ENCODE measurements around the gene ZNF710.

ZNF710 gene

DNA sequence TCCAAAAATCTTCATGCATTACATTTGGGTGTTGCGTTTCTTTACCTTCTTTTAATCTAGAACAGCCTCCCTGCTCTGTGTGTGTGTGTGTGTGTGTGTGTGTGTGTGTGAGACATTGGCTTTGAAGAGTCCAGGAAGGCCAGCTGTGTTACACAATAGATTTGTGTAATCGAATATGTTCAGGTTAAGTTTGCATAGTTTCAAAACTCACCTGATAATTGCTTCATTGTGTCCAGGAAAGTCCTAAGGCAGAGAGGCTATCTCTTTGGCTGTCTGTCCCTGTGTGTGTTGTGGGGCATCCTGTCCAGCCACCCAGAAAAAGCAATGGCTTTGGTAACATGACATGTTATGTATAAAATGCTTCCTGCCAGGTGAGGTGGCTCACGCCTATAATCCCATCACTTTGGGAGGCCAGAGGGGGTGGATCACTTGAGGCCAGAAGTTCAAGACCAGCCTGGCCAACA, 37.5 kb downstream of the ZNF710 start:
- Histone ChIP-seq H3K27ac (ENCODE audit: low read length) (no peak overlapping the region), H3K4me1 (ENCODE audit: control insufficient read depth, insufficient read depth, low read length) (peaks cover 8% of the 10 kb centered on the region), H3K27me3 (ENCODE audit: control insufficient read depth, insufficient read depth, low read length) (no peaks in the 10 kb centered on the region), H3K36me3 (ENCODE audit: control insufficient read depth, insufficient read depth, low read length) (no peaks in the 10 kb centered on the region), H3K9me3 (ENCODE audit: control insufficient read depth, insufficient read depth, low read length) (no peaks in the 10 kb centered on the region), H3K4me3 (ENCODE audit: low read length) (no peak overlapping the region)
- DNase-seq (ENCODE audit: low read depth, low spot score): no peak
- WGBS (ENCODE audit: insufficient coverage, insufficient read length): no CpG with 5 or more reads among the region's 3 CpGs

DNA sequence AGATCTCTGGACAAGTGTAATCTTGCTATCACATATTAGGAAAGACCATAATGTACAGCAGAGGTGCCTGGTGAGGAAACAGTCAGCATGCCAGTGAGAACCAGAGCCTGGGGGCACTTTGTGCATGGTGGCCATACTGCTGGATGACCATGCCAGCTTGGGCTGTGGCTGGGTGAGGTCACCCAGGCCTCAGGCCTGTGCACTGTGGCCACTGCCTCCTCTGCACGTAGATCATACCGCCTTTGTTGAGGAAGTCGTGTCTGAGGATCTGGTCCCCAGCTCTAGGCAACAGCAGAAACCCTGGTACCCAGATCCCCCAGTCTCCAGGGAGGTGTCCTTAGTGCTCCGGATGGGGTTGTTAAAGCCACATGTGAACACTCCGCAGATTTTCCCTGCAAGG, 38.9 kb downstream of the ZNF710 start:
- Histone ChIP-seq H3K27ac (ENCODE audit: low read length) (no peak overlapping the region), H3K4me1 (ENCODE audit: control insufficient read depth, insufficient read depth, low read length) (peaks cover 7% of the 10 kb centered on the region)

DNA sequence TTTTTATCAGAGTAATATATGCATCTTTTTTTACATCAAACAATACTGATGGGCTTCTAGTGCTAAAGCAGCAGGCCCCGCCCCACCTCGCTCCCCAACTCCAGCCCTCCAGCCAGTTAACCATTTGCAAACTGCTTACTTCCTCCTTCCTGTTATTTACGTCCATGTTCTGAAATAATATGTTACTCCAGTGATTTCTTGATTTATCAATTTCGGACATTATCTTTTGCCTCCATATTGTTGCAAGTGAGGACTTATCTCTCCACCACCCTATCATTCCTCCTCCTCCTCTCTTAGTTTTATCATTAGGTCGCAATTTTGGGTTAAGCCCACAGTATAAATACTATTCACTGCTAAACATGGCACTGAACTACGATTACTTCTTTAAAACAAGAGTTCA, 39.5 kb downstream of the ZNF710 start:
- peaks cover 3% of the 10 kb centered on the region for H3K4me1 ChIP-seq (ENCODE audit: control insufficient read depth, insufficient read depth, low read length)
- no CpG with 5 or more reads among the region's 6 CpGs for WGBS (ENCODE audit: insufficient coverage, insufficient read length)
- H3K27ac ChIP-seq (ENCODE audit: low read length): no peak overlapping the region
- no peak for DNase-seq (ENCODE audit: low read depth, low spot score)
- H3K27me3 ChIP-seq (ENCODE audit: control insufficient read depth, insufficient read depth, low read length): no peaks in the 10 kb centered on the region
- H3K4me3 ChIP-seq (ENCODE audit: low read length): no peak overlapping the region
- no peaks in the 10 kb centered on the region for H3K36me3 ChIP-seq (ENCODE audit: control insufficient read depth, insufficient read depth, low read length)
- H3K9me3 ChIP-seq (ENCODE audit: control insufficient read depth, insufficient read depth, low read length): no peaks in the 10 kb centered on the region

More for the DNA sequence above, 38.9 kb downstream of the ZNF710 start:
- no peak for DNase-seq (ENCODE audit: low read depth, low spot score)
- no peak overlapping the region for H3K4me3 ChIP-seq (ENCODE audit: low read length)
- no peaks in the 10 kb centered on the region for H3K36me3 ChIP-seq (ENCODE audit: control insufficient read depth, insufficient read depth, low read length)
- no CpG with 5 or more reads among the region's 5 CpGs for WGBS (ENCODE audit: insufficient coverage, insufficient read length)
- no peaks in the 10 kb centered on the region for H3K27me3 ChIP-seq (ENCODE audit: control insufficient read depth, insufficient read depth, low read length)
- H3K9me3 ChIP-seq (ENCODE audit: control insufficient read depth, insufficient read depth, low read length): no peaks in the 10 kb centered on the region

DNA sequence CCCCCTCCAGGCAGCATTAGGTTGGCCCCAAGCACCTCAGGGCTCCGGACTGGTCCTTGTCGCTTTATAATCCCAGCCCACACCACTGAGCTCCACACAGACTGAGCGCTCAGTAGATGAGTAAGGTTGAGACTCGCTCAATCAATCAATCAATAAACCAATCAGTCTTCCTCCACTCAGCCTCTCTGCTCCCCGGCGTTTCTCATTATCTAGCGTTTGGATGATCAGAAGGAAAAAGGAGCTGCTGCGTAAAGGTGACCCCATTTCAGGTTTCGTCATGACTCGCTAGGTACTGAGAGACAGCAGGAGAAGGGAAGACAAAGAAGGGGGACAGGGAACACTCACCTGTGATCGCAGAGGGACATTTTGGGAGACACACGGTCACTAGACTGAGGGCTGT, 41.2 kb downstream of the ZNF710 start:
- no peak for DNase-seq (ENCODE audit: low read depth, low spot score)
- no peak overlapping the region for H3K4me3 ChIP-seq (ENCODE audit: low read length)
- no peaks in the 10 kb centered on the region for H3K27me3 ChIP-seq (ENCODE audit: control insufficient read depth, insufficient read depth, low read length)
- no peak overlapping the region for H3K27ac ChIP-seq (ENCODE audit: low read length)
- no peaks in the 10 kb centered on the region for H3K36me3 ChIP-seq (ENCODE audit: control insufficient read depth, insufficient read depth, low read length)
- peaks cover 1% of the 10 kb centered on the region; the same call in 1 of the 2 replicates for H3K4me1 ChIP-seq (ENCODE audit: control insufficient read depth, insufficient read depth, low read length)
- no CpG with 5 or more reads among the region's 12 CpGs for WGBS (ENCODE audit: insufficient coverage, insufficient read length)
- H3K9me3 ChIP-seq (ENCODE audit: control insufficient read depth, insufficient read depth, low read length): no peaks in the 10 kb centered on the region

DNA sequence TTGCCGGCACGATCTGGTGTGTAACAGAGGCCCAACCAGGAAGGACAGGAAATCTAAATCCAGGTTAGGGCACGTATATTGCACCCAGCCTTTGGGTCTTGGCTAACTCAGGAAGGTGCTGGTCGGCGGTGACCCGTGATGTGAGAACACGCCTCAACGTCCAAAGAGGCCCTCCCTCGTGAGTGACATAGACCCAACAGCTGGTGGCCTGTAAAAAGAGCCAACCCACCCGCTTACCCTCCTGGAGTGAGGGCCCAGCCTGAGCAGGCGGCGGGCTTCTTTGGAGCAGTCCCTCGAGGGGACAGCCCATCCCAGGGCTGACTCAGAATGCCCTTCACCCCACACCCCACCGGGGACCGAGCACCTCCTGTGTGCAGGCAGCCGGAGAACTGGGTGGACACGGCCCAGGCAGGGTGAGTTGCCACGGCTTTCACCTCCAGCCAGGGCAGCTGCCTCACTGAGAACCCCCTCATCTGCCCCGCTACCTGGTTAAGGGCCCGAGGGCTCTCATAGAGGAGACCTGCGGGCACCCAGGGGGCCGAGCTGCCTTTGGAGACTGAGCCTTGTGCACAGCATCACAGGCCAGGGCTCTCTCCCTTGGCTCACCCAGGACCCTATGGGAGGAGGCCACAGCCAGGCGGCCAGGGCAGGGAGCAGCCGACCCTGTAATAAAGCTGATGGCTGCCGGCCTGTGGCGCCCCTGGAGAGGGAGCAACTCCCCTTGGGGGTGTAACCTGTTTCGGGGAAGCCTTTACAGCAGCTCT, 41.8 kb downstream of the ZNF710 start:
- Histone ChIP-seq H3K27ac (ENCODE audit: low read length) (no peak overlapping the region), H3K4me3 (ENCODE audit: low read length) (no peak overlapping the region), H3K9me3 (ENCODE audit: control insufficient read depth, insufficient read depth, low read length) (no peaks in the 10 kb centered on the region), H3K36me3 (ENCODE audit: control insufficient read depth, insufficient read depth, low read length) (no peaks in the 10 kb centered on the region), H3K27me3 (ENCODE audit: control insufficient read depth, insufficient read depth, low read length) (no peaks in the 10 kb centered on the region), H3K4me1 (ENCODE audit: control insufficient read depth, insufficient read depth, low read length) (peaks cover 1% of the 10 kb centered on the region; the same call in 1 of the 2 replicates)
- WGBS (ENCODE audit: insufficient coverage, insufficient read length): no CpG with 5 or more reads among the region's 27 CpGs
- no peak for DNase-seq (ENCODE audit: low read depth, low spot score)

DNA sequence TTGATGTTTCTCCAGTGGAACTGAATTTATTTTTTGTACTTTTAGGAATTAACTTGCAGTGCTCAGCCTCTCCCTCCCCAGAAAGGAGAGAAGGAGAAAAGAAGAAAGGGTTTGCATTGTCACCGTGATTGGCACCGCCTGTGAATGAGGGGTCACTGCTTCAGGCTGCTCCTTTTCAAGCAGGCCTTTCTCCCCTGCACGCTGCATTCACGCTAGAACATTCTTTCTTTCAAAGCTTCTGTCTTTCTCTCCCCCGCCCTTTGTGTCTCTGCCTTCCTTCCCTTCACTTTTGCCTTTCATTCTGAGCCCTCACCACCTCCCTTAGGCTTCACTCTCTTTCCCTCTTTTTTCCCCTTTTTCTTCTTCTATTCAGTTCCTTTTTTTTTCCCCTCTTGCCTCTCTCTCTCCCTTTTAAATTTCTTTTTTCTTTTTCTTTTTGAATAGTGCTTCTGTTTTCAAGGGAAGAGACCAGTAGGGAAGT, 42.4 kb downstream of the ZNF710 start:
- H3K27ac ChIP-seq (ENCODE audit: low read length): no peak overlapping the region
- peaks cover 1% of the 10 kb centered on the region; the same call in 1 of the 2 replicates for H3K4me1 ChIP-seq (ENCODE audit: control insufficient read depth, insufficient read depth, low read length)
- H3K4me3 ChIP-seq (ENCODE audit: low read length): no peak overlapping the region
- no peaks in the 10 kb centered on the region for H3K27me3 ChIP-seq (ENCODE audit: control insufficient read depth, insufficient read depth, low read length)
- no peaks in the 10 kb centered on the region for H3K9me3 ChIP-seq (ENCODE audit: control insufficient read depth, insufficient read depth, low read length)
- no peaks in the 10 kb centered on the region for H3K36me3 ChIP-seq (ENCODE audit: control insufficient read depth, insufficient read depth, low read length)
- no CpG with 5 or more reads among the region's 5 CpGs for WGBS (ENCODE audit: insufficient coverage, insufficient read length)
- DNase-seq (ENCODE audit: low read depth, low spot score): no peak

DNA sequence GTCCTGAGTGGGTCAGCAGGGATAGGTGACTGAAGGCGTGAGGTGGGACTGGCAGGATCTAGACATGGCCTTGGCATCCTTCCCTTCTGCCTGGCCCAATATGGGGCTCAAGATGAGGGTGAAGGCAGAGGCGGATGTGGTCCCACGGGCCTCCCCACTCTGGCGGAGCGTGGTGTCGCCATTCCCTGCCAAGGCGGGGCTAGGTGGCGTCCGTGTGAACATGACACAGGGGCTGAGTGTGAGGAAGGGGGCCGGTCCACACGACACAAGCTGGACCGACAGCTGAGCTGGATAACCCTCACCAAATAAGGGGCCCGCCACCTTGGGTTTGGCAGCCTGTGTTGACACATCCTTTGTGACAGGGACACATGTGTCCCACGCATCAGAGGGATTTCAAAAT, 43.1 kb downstream of the ZNF710 start:
- DNase-seq (ENCODE audit: low read depth, low spot score): no peak
- Histone ChIP-seq H3K4me3 (ENCODE audit: low read length) (no peak overlapping the region), H3K9me3 (ENCODE audit: control insufficient read depth, insufficient read depth, low read length) (no peaks in the 10 kb centered on the region), H3K27me3 (ENCODE audit: control insufficient read depth, insufficient read depth, low read length) (no peaks in the 10 kb centered on the region), H3K27ac (ENCODE audit: low read length) (no peak overlapping the region), H3K36me3 (ENCODE audit: control insufficient read depth, insufficient read depth, low read length) (no peaks in the 10 kb centered on the region), H3K4me1 (ENCODE audit: control insufficient read depth, insufficient read depth, low read length) (peaks cover 1% of the 10 kb centered on the region; the same call in 1 of the 2 replicates)
- no CpG with 5 or more reads among the region's 14 CpGs for WGBS (ENCODE audit: insufficient coverage, insufficient read length)

DNA sequence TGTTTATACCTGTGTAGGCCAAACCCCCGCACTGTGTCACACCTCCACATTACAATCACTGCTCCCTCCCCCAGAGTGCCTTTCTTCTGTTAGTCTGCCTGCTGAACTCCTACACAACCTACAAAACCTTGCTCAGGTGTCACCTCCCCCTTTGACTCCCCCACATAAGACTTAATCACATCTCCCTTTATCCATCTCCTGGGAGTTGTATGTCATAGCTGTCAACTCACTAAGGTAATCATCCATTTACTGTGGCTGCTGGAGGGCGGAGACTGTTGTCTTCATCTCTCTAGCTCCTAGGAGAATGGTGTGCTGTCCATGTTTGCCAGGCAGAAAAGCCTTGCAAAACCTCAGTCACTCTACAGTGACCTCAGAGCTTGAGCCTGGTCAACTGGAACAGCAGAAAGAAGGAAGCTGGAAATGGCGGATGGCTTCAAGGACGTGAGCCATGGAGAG, 43.8 kb downstream of the ZNF710 start:
- Histone ChIP-seq H3K4me1 (ENCODE audit: control insufficient read depth, insufficient read depth, low read length) (peaks cover under 1% of the 10 kb centered on the region; the same call in 1 of the 2 replicates), H3K36me3 (ENCODE audit: control insufficient read depth, insufficient read depth, low read length) (no peaks in the 10 kb centered on the region), H3K27me3 (ENCODE audit: control insufficient read depth, insufficient read depth, low read length) (no peaks in the 10 kb centered on the region), H3K4me3 (ENCODE audit: low read length) (no peak overlapping the region), H3K9me3 (ENCODE audit: control insufficient read depth, insufficient read depth, low read length) (no peaks in the 10 kb centered on the region), H3K27ac (ENCODE audit: low read length) (no peak overlapping the region)
- no peak for DNase-seq (ENCODE audit: low read depth, low spot score)
- WGBS (ENCODE audit: insufficient coverage, insufficient read length): no CpG with 5 or more reads among the region's 4 CpGs

DNA sequence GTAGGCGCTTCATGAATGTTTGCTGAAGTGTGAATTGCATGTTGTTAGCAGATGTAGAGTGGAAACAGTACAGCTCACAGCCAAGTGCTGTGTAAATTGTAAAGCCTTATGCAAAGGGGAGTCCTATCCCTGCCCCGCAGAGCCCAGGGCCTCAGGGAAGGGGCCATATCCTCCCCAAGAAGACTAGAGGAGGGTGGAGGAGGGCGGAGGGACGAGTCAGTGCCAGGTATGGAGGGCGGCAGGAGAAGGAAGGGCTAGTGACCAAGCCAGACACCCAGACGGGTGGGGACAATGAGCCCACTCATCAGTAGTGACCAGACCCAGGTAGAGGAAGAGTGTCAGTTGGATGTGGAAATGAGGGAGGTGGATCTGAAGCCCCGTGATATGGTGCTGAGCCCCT, 45.2 kb downstream of the ZNF710 start:
- Histone ChIP-seq H3K27me3 (ENCODE audit: control insufficient read depth, insufficient read depth, low read length) (no peaks in the 10 kb centered on the region), H3K4me3 (ENCODE audit: low read length) (no peak overlapping the region), H3K36me3 (ENCODE audit: control insufficient read depth, insufficient read depth, low read length) (no peaks in the 10 kb centered on the region), H3K4me1 (ENCODE audit: control insufficient read depth, insufficient read depth, low read length) (no peaks in the 10 kb centered on the region), H3K27ac (ENCODE audit: low read length) (no peak overlapping the region), H3K9me3 (ENCODE audit: control insufficient read depth, insufficient read depth, low read length) (no peaks in the 10 kb centered on the region)
- no peak for DNase-seq (ENCODE audit: low read depth, low spot score)
- no CpG with 5 or more reads among the region's 7 CpGs for WGBS (ENCODE audit: insufficient coverage, insufficient read length)

DNA sequence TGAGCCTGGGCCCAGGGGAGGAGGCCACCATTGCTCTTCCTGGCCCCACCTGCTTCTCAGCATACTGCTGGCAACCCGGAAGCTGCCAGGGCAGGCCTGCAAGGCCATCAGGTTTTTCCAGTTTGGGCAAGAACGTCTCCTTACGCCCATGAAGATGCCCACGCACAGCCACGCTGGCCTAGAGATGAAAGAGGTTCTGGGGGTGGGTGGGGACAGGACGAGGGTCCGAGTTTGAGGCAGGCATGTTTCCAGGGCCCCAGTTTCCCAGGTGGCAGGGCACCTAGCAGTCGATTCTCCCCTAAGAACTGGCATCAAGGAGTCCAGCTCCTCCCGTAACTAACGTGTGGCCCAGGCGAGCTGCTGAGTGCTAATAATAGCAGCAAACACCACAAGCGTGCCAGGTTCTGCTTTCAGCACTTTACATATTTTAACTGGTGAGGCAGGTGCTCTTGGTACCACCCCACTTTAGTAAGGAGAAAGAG, 45.8 kb downstream of the ZNF710 start:
- no peak overlapping the region for H3K4me3 ChIP-seq (ENCODE audit: low read length)
- H3K27ac ChIP-seq (ENCODE audit: low read length): no peak overlapping the region
- H3K9me3 ChIP-seq (ENCODE audit: control insufficient read depth, insufficient read depth, low read length): no peaks in the 10 kb centered on the region
- no peak for DNase-seq (ENCODE audit: low read depth, low spot score)
- no CpG with 5 or more reads among the region's 12 CpGs for WGBS (ENCODE audit: insufficient coverage, insufficient read length)
- H3K4me1 ChIP-seq (ENCODE audit: control insufficient read depth, insufficient read depth, low read length): no peaks in the 10 kb centered on the region
- no peaks in the 10 kb centered on the region for H3K27me3 ChIP-seq (ENCODE audit: control insufficient read depth, insufficient read depth, low read length)
- no peaks in the 10 kb centered on the region for H3K36me3 ChIP-seq (ENCODE audit: control insufficient read depth, insufficient read depth, low read length)
